ENCODE data around the gene CES5A.
"Not testable (repeated sequence)": the region's sequence is repeated elsewhere in the genome, so short reads cannot be mapped to it uniquely, and the experiment has no call there.

Gene CES5A

GRCh38 chr16:55873122-55873521 is 2.1 kb downstream of the CES5A start:
- no peak for DNase-seq

GRCh38 chr16:55872130-55872529 is 3.0 kb downstream of the CES5A start:
- DNase-seq, result no peak

GRCh38 chr16:55871411-55872038 is 3.6 kb downstream of the CES5A start:
- no peak for DNase-seq

GRCh38 chr16:55868980-55869379 is 6.2 kb downstream of the CES5A start:
- no peak for DNase-seq

- DNase-seq, result no peak
Observed at GRCh38 chr16:55868137-55868536, 7.0 kb downstream of the CES5A start.

- no peak for DNase-seq
Observed at GRCh38 chr16:55861288-55861687, 13.9 kb downstream of the CES5A start.

- DNase-seq, result not testable (repeated sequence)
Observed at GRCh38 chr16:55857650-55858049, 17.5 kb downstream of the CES5A start.

GRCh38 chr16:55856950-55857349 is 18.2 kb downstream of the CES5A start:
- no peak for DNase-seq

GRCh38 chr16:55853114-55853513 is 22.1 kb downstream of the CES5A start:
- DNase-seq, result no peak

- no peak for DNase-seq
Observed at GRCh38 chr16:55849536-55849935, 25.6 kb downstream of the CES5A start.

- no peak for DNase-seq
Observed at GRCh38 chr16:55846598-55847346, 28.4 kb downstream of the CES5A start.

GRCh38 chr16:55843105-55843395 is 32.1 kb downstream of the CES5A start:
- no peak for DNase-seq

GRCh38 chr16:55842369-55843104 is 32.6 kb downstream of the CES5A start:
- no peak for DNase-seq

- no peak for DNase-seq
Observed at GRCh38 chr16:55839115-55839514, 36.1 kb downstream of the CES5A start.

GRCh38 chr16:55836158-55836611 is 39.0 kb downstream of the CES5A start:
- no peak for DNase-seq

GRCh38 chr16:55835581-55835980 is 39.6 kb downstream of the CES5A start:
- no peak for DNase-seq

- not testable (repeated sequence) for DNase-seq
Observed at GRCh38 chr16:55835173-55835572, 40.0 kb downstream of the CES5A start.

GRCh38 chr16:55834049-55834448 is 41.1 kb downstream of the CES5A start:
- no peak for DNase-seq

GRCh38 chr16:55832773-55833691 is 42.1 kb downstream of the CES5A start, which contains the start of gene CES1:
CES1 (minus strand) TSS chr16:55833096; CDS start chr16:55833055, 41 bp downstream.
- no peak for DNase-seq

- DNase-seq, result no peak
Observed at GRCh38 chr16:55832425-55832772, 42.8 kb downstream of the CES5A start.

- no peak for DNase-seq
Observed at GRCh38 chr16:55830658-55831294, 44.4 kb downstream of the CES5A start.

- not testable (repeated sequence) for DNase-seq
Observed at GRCh38 chr16:55829232-55829631, 45.9 kb downstream of the CES5A start.
